Measurements from ENCODE around the gene GBX2. TPM values are rescaled to one million over a fixed set of nuclear protein-coding genes. Genes with fewer than 3 reads are reported as not detected.

Gene GBX2
- total RNA-seq, 1 donor from 2014 or later: not detected

DNA sequence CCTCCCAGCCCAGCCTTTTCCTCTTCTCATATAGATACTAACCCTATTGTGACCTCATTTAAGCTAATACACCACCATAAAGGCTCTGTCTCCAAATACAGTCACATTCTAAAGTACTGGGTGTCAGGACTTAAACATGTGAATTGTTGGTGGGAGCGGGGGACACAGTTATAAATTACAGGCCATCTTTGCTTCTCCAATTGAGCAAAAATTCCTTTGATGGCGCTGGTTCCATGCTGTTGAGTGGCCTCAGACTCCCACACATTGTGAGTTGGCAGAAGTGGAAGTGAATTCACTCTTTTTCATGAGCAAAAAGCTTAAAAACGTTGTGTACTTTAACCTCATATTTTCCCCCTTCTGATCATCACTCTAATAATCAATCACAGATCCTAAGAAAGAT lies 46.0 kb downstream of the GBX2 start:
- no peaks in the 10 kb centered on the region for H3K4me1 ChIP-seq
- H3K27ac ChIP-seq: no peak overlapping the region
- H3K36me3 ChIP-seq: peaks cover 9 to 29% of the 10 kb centered on the region in 2 donors
- H3K27me3 ChIP-seq: no peaks in the 10 kb centered on the region
- H3K9me3 ChIP-seq: no peaks in the 10 kb centered on the region
- TF ChIP-seq, protein P1, sequence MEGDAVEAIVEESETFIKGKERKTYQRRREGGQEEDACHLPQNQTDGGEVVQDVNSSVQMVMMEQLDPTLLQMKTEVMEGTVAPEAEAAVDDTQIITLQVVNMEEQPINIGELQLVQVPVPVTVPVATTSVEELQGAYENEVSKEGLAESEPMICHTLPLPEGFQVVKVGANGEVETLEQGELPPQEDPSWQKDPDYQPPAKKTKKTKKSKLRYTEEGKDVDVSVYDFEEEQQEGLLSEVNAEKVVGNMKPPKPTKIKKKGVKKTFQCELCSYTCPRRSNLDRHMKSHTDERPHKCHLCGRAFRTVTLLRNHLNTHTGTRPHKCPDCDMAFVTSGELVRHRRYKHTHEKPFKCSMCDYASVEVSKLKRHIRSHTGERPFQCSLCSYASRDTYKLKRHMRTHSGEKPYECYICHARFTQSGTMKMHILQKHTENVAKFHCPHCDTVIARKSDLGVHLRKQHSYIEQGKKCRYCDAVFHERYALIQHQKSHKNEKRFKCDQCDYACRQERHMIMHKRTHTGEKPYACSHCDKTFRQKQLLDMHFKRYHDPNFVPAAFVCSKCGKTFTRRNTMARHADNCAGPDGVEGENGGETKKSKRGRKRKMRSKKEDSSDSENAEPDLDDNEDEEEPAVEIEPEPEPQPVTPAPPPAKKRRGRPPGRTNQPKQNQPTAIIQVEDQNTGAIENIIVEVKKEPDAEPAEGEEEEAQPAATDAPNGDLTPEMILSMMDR (IDR thresholded peaks at IDR 0.05): no peak
- DNase-seq (ENCODE audit: low spot score in 2 of 2): no peak
- no peak overlapping the region for H3K4me3 ChIP-seq
- intact Hi-C loops (cut with DNase I): no loop called here

DNA sequence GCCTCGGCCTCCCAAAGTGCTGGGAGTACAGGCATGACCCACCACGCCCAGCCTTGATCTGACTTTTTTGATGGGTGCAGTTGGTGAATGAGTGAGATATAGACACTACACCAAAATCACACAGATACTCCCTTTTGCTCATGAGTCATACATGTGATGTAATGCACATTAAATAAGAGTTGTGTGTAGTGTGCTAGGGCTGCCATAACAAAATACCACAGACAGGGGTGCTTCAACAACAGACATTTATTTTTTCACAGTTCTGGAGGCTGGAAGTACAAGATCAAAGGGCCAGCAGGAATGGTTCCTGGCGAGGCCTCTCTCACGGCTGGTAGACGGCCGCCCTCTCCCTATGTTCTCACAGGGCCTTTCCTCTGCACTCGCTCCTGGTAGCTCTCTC lies 46.6 kb downstream of the GBX2 start:
- TF ChIP-seq, protein P1 (IDR thresholded peaks at IDR 0.05): no peak

DNA sequence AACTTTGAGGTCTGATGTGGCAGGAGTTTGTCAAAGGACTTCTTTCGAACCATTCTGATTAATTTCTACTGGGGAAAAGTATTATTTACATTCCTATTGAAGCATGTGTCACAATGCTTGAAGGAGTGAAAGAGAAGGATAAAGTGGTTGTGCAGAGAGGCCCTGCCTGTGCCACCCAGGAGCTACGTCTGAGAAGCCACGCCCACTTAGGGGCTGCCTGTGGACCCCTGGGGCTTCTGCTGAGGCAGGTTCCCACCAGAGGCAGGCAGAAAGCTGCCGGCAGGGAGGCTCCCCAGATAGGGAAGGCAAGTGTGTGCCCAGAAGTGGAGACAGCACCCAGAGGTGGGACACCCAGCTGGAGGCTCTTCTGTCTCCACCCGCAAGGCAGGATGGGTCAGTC lies 47.4 kb downstream of the GBX2 start:
- no peak overlapping the region for H3K27ac ChIP-seq
- TF ChIP-seq, protein P1 (IDR thresholded peaks at IDR 0.05): no peak
- no peak overlapping the region for H3K4me3 ChIP-seq
- no peaks in the 10 kb centered on the region for H3K27me3 ChIP-seq
- no peaks in the 10 kb centered on the region for H3K9me3 ChIP-seq
- no peaks in the 10 kb centered on the region for H3K4me1 ChIP-seq
- intact Hi-C loops (cut with DNase I): no loop called here
- DNase-seq (ENCODE audit: low spot score in 2 of 2): no peak
- peaks cover 9 to 25% of the 10 kb centered on the region in 2 donors for H3K36me3 ChIP-seq

More for the DNA sequence above, 46.6 kb downstream of the GBX2 start:
- Histone ChIP-seq H3K9me3 (no peaks in the 10 kb centered on the region), H3K4me3 (no peak overlapping the region), H3K27ac (no peak overlapping the region), H3K4me1 (no peaks in the 10 kb centered on the region), H3K36me3 (peaks cover 9 to 28% of the 10 kb centered on the region in 2 donors), H3K27me3 (no peaks in the 10 kb centered on the region)
- no peak for DNase-seq (ENCODE audit: low spot score in 2 of 2)
- intact Hi-C loops (cut with DNase I): no loop called here

DNA sequence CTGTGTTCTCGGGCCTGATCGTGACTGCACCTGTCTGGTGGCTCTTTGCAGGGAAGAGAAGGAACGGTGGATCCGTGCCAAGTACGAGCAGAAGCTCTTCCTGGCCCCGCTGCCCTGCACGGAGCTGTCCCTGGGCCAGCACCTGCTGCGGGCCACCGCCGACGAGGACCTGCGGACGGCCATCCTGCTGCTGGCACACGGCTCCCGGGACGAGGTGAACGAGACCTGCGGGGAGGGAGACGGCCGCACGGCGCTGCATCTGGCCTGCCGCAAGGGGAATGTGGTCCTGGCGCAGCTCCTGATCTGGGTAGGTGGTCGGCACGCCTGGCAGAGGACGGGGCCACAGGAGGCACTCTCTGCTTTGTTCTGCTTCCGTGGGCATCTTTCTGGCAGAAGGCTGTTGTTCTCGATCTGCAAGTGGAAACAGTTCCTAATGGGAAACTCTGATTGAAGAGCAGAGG lies 48.0 kb downstream of the GBX2 start:
- H3K4me1 ChIP-seq: no peaks in the 10 kb centered on the region
- TF ChIP-seq, protein P1 (IDR thresholded peaks at IDR 0.05): no peak
- intact Hi-C loops (cut with DNase I): no loop called here
- H3K27me3 ChIP-seq: no peaks in the 10 kb centered on the region
- H3K36me3 ChIP-seq: peaks cover 9 to 18% of the 10 kb centered on the region in 2 donors
- no peak overlapping the region for H3K4me3 ChIP-seq
- H3K9me3 ChIP-seq: no peaks in the 10 kb centered on the region
- H3K27ac ChIP-seq: no peak overlapping the region
- DNase-seq (ENCODE audit: low spot score in 2 of 2): no peak

GRCh38 chr2:236119476-236119875 lies 48.7 kb downstream of the GBX2 start:
- DNase-seq (ENCODE audit: low spot score in 2 of 2): no peak
- no peaks in the 10 kb centered on the region for H3K27me3 ChIP-seq

More at GRCh38 chr2:236119476-236119875, 48.7 kb downstream of the GBX2 start:
- Histone ChIP-seq H3K9me3 (no peaks in the 10 kb centered on the region), H3K4me1 (no peaks in the 10 kb centered on the region), H3K27ac (no peak overlapping the region), H3K36me3 (peaks cover 9 to 12% of the 10 kb centered on the region in 2 donors), H3K4me3 (no peak overlapping the region)
- TF ChIP-seq, protein P1 (IDR thresholded peaks at IDR 0.05): no peak
- intact Hi-C loops (cut with DNase I): no loop called here

Data from ascending aorta (tissue), 2 donors.